ENCODE measurements around the gene SLC43A2. TPM values are rescaled to one million over a fixed set of nuclear protein-coding genes. Genes with fewer than 3 reads are reported as not detected.

SLC43A2 gene
- total and polyA plus RNA-seq, 2 of the 13 experiments (the other 11 are each of a cell fraction or from before 2014, with no cell fraction given): 7.3 to 20.0 TPM

- TF ChIP-seq CEBPG (CRISPR knock-in tag; IDR thresholded peaks at IDR 0.05): no peak
- no peak for TF ChIP-seq ZNF143 (CRISPR knock-in tag; IDR thresholded peaks at IDR 0.05)
- TF ChIP-seq ZNF766 (CRISPR knock-in tag; IDR thresholded peaks at IDR 0.05; ENCODE audit: borderline replicate concordance): no peak
- no peak for TF ChIP-seq ZNF234 (CRISPR knock-in tag; conservative IDR thresholded peaks at IDR 0.05)
- TF ChIP-seq NFATC3 (CRISPR knock-in tag; IDR thresholded peaks at IDR 0.05): 0 out of 2 replicates have a peak, but pooled peaks have one; percentile 24
- TF ChIP-seq ZNF713 (CRISPR knock-in tag; IDR thresholded peaks at IDR 0.05): no peak
- TF ChIP-seq ATF6 (CRISPR knock-in tag; conservative IDR thresholded peaks at IDR 0.05): no peak
- TF ChIP-seq, protein P1, sequence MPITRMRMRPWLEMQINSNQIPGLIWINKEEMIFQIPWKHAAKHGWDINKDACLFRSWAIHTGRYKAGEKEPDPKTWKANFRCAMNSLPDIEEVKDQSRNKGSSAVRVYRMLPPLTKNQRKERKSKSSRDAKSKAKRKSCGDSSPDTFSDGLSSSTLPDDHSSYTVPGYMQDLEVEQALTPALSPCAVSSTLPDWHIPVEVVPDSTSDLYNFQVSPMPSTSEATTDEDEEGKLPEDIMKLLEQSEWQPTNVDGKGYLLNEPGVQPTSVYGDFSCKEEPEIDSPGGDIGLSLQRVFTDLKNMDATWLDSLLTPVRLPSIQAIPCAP (CRISPR knock-in tag; IDR thresholded peaks at IDR 0.05; ENCODE audit: low read depth): no peak
- TF ChIP-seq, protein P2, sequence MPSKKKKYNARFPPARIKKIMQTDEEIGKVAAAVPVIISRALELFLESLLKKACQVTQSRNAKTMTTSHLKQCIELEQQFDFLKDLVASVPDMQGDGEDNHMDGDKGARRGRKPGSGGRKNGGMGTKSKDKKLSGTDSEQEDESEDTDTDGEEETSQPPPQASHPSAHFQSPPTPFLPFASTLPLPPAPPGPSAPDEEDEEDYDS (CRISPR knock-in tag; IDR thresholded peaks at IDR 0.05): 0 out of 2 replicates have a peak, but pooled peaks have one; percentile 21
- TF ChIP-seq GTF2F1 (IDR thresholded peaks at IDR 0.05; ENCODE audit: low read length): no peak
- no peak for TF ChIP-seq ZBTB49 (CRISPR knock-in tag; IDR thresholded peaks at IDR 0.05; ENCODE audit: borderline replicate concordance)
- TF ChIP-seq POLR2A (IDR thresholded peaks at IDR 0.05; ENCODE audit: insufficient read depth in 1 of 2, low read depth in 2 of 2, low read length in 2 of 2): peak; percentile 30 to 52; a peak in 3 of 4 replicates
- TF ChIP-seq SMYD3 (CRISPR knock-in tag; IDR thresholded peaks at IDR 0.05): no peak
- TF ChIP-seq KDM6A (CRISPR knock-in tag; IDR thresholded peaks at IDR 0.05; ENCODE audit: low read depth): no peak
- no peak; the same call in 1 of the 2 replicates for TF ChIP-seq HOXA3 (CRISPR knock-in tag; IDR thresholded peaks at IDR 0.05)
- no peak for TF ChIP-seq ZFP82 (CRISPR knock-in tag; IDR thresholded peaks at IDR 0.05; ENCODE audit: borderline replicate concordance)
- TF ChIP-seq XBP1 (CRISPR knock-in tag; IDR thresholded peaks at IDR 0.05): no peak
- TF ChIP-seq TEAD3 (CRISPR knock-in tag; optimal IDR thresholded peaks at IDR 0.05; ENCODE audit: borderline replicate concordance): no peak
- TF ChIP-seq ZNF629 (CRISPR knock-in tag; conservative IDR thresholded peaks at IDR 0.05): no peak
- TF ChIP-seq PCBP2 (optimal IDR thresholded peaks at IDR 0.05; ENCODE audit: low read depth, low read length, poor library complexity, severe bottlenecking): no peak
- TF ChIP-seq POLR2AphosphoS2 (IDR thresholded peaks at IDR 0.05; ENCODE audit: low read depth, low read length): no peak
- no peak for TF ChIP-seq SETDB1 (CRISPR knock-in tag; IDR thresholded peaks at IDR 0.05; ENCODE audit: borderline replicate concordance)
- TF ChIP-seq SALL1 (CRISPR knock-in tag; IDR thresholded peaks at IDR 0.05): 0 out of 2 replicates have a peak, but pooled peaks have one; percentile 8
- TF ChIP-seq YEATS2 (CRISPR knock-in tag; IDR thresholded peaks at IDR 0.05; ENCODE audit: borderline replicate concordance): 0 out of 2 replicates have a peak, but pooled peaks have one; percentile 11
- TF ChIP-seq ZNF20 (CRISPR knock-in tag; IDR thresholded peaks at IDR 0.05): peak; percentile 50; the same call in 1 of the 2 replicates
Observed at GRCh38 chr17:1627982-1628855, at the start of gene SLC43A2 (continued).

Measured in HepG2 (cell line).